K562 (cell line): ENCODE results near the gene NEK5.

Experiments used
- CCAR2 ChIP-seq: fragments of 200-400 bp; formaldehyde crosslinking; IDR thresholded peaks from 2 replicates; pipeline ENCODE4 v1.6.1; 2017; ENCODE audit warnings: mild to moderate bottlenecking, low read depth, low read length
- DIDO1 ChIP-seq: fragments of 450-650 bp; IDR thresholded peaks from 2 replicates; pipeline ENCODE4 v1.6.1; 2016; ENCODE audit warnings: low read depth, missing biosample characterization, missing genetic modification characterization
- FOS ChIP-seq: IDR thresholded peaks from 3 replicates; pipeline ENCODE4 v1.6.1; 2011; ENCODE audit not compliant: insufficient read length; ENCODE audit errors: extremely low read depth
- JUND ChIP-seq, 2 experiments: IDR thresholded peaks; 2 replicates in 1 of 2; 3 replicates in 1 of 2; pipeline ENCODE4 v1.6.1; 2011; ENCODE audit warnings: borderline replicate concordance in 2 of 2, low read depth in 2 of 2, low read length in 2 of 2, improper control_type of control experiment in 1 of 2, missing biosample characterization in 1 of 2, missing genetic modification characterization in 1 of 2, missing genetic modification reagents in 1 of 2
- POLR2B ChIP-seq: fragments of 450-650 bp; IDR thresholded peaks from 2 replicates; pipeline ENCODE4 v1.6.1; 2018; ENCODE audit warnings: low read depth; ENCODE audit not compliant: partially characterized antibody
- RBM34 ChIP-seq: fragments of 200-400 bp; formaldehyde crosslinking; IDR thresholded peaks from 2 replicates; pipeline ENCODE4 v1.6.1; 2018; ENCODE audit warnings: low read length, borderline replicate concordance; ENCODE audit not compliant: insufficient read depth
- TRIM24 ChIP-seq, 2 experiments: fragments of 450-650 bp; IDR thresholded peaks; 2 replicates each; pipeline ENCODE4 v1.6.1; 2016
- ZNF384 ChIP-seq: IDR thresholded peaks from 2 replicates; pipeline ENCODE4 v1.6.1; 2012; ENCODE audit warnings: low read depth, low read length, improper control_type of control experiment
- TF ChIP-seq, protein P1 (sequence below): fragments of 250-450 bp; sonication (Bioruptor Pico); IDR thresholded peaks from 2 replicates; pipeline ENCODE4 v1.5.1; 2021; ENCODE audit warnings: mild to moderate bottlenecking
- TF ChIP-seq, protein P2 (sequence below): sonication (generic); formaldehyde crosslinking; IDR thresholded peaks from 2 replicates; pipeline ENCODE4 v1.8.0; 2022; ENCODE audit warnings: mild to moderate bottlenecking, missing genetic modification reagents, borderline replicate concordance
- TF ChIP-seq, protein P3 (sequence below), 3 experiments: IDR thresholded peaks in 2 of 3; conservative IDR thresholded peaks in 1 of 3; 2 replicates each; pipeline ENCODE4 v1.5.1; 2011 to 2012; ENCODE audit warnings: low read length in 3 of 3, mild to moderate bottlenecking in 3 of 3, control low read depth in 2 of 3, improper control_type of control experiment in 1 of 3, inconsistent platforms in 1 of 3, low read depth in 1 of 3, mixed read lengths in 1 of 3, moderate library complexity in 1 of 3; ENCODE audit not compliant: insufficient read depth in 2 of 3
- TF ChIP-seq, protein P4 (sequence below): fragments of 450-650 bp; formaldehyde crosslinking; IDR thresholded peaks from 2 replicates; pipeline ENCODE4 v1.4.0; 2020; ENCODE audit warnings: mild to moderate bottlenecking, moderate library complexity

DNA sequence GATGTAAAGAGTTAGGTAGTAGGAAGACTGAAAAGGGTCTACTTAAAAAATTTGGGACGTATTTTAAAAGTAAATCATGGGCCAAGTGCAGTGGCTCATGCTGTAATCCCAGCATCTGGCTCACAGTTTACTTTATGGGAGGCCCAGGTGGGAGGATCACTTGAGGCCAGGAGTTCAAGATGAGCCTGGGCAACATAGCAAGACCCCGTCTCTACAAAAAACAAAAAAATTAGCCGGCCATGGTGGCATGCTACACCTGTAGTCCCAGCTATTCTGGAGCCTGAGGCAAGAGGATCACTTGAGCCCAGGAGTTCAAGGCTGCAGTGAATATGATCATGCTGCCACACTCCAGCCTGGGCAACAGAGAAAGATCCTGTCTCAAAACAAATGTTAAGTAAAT is 81.4 kb downstream of the NEK5 start:
- no peak for TF ChIP-seq POLR2B
- no peak for TF ChIP-seq FOS
- TF ChIP-seq, protein P1, sequence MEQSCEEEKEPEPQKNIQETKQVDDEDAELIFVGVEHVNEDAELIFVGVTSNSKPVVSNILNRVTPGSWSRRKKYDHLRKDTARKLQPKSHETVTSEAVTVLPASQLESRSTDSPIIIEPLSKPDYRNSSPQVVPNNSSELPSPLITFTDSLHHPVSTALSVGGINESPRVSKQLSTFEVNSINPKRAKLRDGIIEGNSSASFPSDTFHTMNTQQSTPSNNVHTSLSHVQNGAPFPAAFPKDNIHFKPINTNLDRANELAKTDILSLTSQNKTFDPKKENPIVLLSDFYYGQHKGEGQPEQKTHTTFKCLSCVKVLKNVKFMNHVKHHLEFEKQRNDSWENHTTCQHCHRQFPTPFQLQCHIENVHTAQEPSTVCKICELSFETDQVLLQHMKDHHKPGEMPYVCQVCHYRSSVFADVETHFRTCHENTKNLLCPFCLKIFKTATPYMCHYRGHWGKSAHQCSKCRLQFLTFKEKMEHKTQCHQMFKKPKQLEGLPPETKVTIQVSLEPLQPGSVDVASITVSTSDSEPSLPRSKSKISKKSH (CRISPR knock-in tag) = no peak
- TF ChIP-seq ZNF384 = no peak
- TF ChIP-seq, protein P2, sequence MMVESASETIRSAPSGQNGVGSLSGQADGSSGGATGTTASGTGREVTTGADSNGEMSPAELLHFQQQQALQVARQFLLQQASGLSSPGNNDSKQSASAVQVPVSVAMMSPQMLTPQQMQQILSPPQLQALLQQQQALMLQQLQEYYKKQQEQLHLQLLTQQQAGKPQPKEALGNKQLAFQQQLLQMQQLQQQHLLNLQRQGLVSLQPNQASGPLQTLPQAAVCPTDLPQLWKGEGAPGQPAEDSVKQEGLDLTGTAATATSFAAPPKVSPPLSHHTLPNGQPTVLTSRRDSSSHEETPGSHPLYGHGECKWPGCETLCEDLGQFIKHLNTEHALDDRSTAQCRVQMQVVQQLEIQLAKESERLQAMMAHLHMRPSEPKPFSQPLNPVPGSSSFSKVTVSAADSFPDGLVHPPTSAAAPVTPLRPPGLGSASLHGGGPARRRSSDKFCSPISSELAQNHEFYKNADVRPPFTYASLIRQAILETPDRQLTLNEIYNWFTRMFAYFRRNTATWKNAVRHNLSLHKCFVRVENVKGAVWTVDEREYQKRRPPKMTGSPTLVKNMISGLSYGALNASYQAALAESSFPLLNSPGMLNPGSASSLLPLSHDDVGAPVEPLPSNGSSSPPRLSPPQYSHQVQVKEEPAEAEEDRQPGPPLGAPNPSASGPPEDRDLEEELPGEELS (CRISPR knock-in tag) = no peak
- no peak for TF ChIP-seq CCAR2
- TF ChIP-seq TRIM24 (IDR thresholded peaks at IDR 0.05) = no peak
- TF ChIP-seq, protein P3, sequence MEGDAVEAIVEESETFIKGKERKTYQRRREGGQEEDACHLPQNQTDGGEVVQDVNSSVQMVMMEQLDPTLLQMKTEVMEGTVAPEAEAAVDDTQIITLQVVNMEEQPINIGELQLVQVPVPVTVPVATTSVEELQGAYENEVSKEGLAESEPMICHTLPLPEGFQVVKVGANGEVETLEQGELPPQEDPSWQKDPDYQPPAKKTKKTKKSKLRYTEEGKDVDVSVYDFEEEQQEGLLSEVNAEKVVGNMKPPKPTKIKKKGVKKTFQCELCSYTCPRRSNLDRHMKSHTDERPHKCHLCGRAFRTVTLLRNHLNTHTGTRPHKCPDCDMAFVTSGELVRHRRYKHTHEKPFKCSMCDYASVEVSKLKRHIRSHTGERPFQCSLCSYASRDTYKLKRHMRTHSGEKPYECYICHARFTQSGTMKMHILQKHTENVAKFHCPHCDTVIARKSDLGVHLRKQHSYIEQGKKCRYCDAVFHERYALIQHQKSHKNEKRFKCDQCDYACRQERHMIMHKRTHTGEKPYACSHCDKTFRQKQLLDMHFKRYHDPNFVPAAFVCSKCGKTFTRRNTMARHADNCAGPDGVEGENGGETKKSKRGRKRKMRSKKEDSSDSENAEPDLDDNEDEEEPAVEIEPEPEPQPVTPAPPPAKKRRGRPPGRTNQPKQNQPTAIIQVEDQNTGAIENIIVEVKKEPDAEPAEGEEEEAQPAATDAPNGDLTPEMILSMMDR (IDR thresholded peaks at IDR 0.05 in 2 of 3, conservative IDR thresholded peaks at IDR 0.05 in 1 of 3; ENCODE audit: insufficient read depth in 2 of 3, low read depth in 1 of 3, low read length in 3 of 3) = no peak
- TF ChIP-seq, protein P4, sequence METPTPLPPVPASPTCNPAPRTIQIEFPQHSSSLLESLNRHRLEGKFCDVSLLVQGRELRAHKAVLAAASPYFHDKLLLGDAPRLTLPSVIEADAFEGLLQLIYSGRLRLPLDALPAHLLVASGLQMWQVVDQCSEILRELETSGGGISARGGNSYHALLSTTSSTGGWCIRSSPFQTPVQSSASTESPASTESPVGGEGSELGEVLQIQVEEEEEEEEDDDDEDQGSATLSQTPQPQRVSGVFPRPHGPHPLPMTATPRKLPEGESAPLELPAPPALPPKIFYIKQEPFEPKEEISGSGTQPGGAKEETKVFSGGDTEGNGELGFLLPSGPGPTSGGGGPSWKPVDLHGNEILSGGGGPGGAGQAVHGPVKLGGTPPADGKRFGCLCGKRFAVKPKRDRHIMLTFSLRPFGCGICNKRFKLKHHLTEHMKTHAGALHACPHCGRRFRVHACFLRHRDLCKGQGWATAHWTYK (CRISPR knock-in tag) = no peak
- no peak for TF ChIP-seq DIDO1 (tag)
- no peak for TF ChIP-seq JUND (IDR thresholded peaks at IDR 0.05; ENCODE audit: borderline replicate concordance, low read depth, low read length)
- no peak for TF ChIP-seq JUND (tag; IDR thresholded peaks at IDR 0.05; ENCODE audit: borderline replicate concordance, low read depth, low read length)
- TF ChIP-seq RBM34 = no peak
